Activated T-cell treated with anti-CD3 and anti-CD28 coated beads, Interleukin-2, amount 50 U/mL, for 72 hours (primary cell): ENCODE data around the gene RELN. TPM values are rescaled to one million over a fixed set of nuclear protein-coding genes. Genes with fewer than 3 reads are reported as not detected.

Source experiments
- ATAC-seq, 2 donors: fragments of 150-1000 bp; cut with Tn5 transposase; replicated peaks in 1 of 2; 2 replicates each; pipeline ENCODE4 v1.10.0; 2021; ENCODE audit warnings: moderate library complexity in 2 of 2, mild to moderate bottlenecking in 1 of 2
- DNase-seq, 2 donors: peaks; one replicate each; pipeline ENCODE4 v3.0.0; 2021 to 2022; ENCODE audit warnings: mixed read lengths in 1 of 2
- H3K27ac Mint-ChIP-seq: one replicate; pipeline ENCODE4 v1.8.0; 2022; ENCODE audit warnings: mild to moderate bottlenecking, moderate library complexity, mixed read lengths
- H3K27me3 Mint-ChIP-seq: one replicate; pipeline ENCODE4 v1.8.0; 2022; ENCODE audit warnings: low read depth, mixed read lengths
- H3K36me3 Mint-ChIP-seq, 2 donors: one replicate each; pipeline ENCODE4 v1.8.0; 2022; ENCODE audit warnings: mixed read lengths in 2 of 2, mild to moderate bottlenecking in 1 of 2; ENCODE audit not compliant: insufficient read depth in 2 of 2
- H3K4me1 Mint-ChIP-seq: one replicate; pipeline ENCODE4 v1.8.0; 2022; ENCODE audit warnings: low read depth, mixed read lengths
- H3K4me3 Mint-ChIP-seq, 2 donors: one replicate each; pipeline ENCODE4 v1.8.0; 2022; ENCODE audit warnings: mild to moderate bottlenecking in 2 of 2, mixed read lengths in 2 of 2, moderate library complexity in 2 of 2
- H3K9me3 Mint-ChIP-seq, 2 donors: one replicate each; pipeline ENCODE4 v1.8.0; 2022; ENCODE audit warnings: mixed read lengths in 2 of 2
- total RNA-seq, 2 donors: library from RNA; stranded (reverse); gene quantifications; one replicate each; pipeline ENCODE4 v1.2.3, GENCODE V29; 2022

The RELN gene
- total RNA-seq, 2 donors from 2014 or later, result not detected

DNA sequence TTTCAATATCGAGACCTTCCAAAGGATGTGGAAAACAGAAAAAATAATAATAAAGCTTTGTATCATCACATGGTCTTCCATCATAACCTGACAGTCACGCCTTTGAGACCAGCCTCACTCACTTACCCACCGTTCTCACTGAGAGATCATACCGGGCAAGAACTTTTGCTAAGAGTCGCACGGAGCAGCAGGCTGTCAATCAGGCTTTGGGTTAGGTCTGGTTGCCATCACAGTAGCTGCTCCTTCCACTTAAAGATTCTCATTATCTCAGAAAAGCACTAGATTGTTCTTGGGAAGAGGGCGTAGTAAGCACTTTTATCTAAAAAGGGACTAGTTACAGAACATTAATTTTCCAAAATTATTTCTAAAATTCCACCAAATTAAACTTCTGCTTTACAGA, 2.0 kb downstream of the RELN start:
- Mint-ChIP-seq H3K9me3 (no peaks in the 10 kb centered on the region), H3K27ac (no peak overlapping the region), H3K27me3 (peaks cover 56% of the 10 kb centered on the region), H3K4me3 (no peak overlapping the region), H3K4me1 (peaks cover 7% of the 10 kb centered on the region), H3K36me3 (no peaks in the 10 kb centered on the region)
- DNase-seq (no peak), ATAC-seq (no peak)

- H3K36me3 Mint-ChIP-seq, result no peaks in the 10 kb centered on the region
- peaks cover 42% of the 10 kb centered on the region for H3K27me3 Mint-ChIP-seq
- no peak overlapping the region for H3K27ac Mint-ChIP-seq
- H3K4me3 Mint-ChIP-seq, result no peak overlapping the region
- ATAC-seq, result no peak
- peaks cover 7% of the 10 kb centered on the region for H3K4me1 Mint-ChIP-seq
- no peaks in the 10 kb centered on the region for H3K9me3 Mint-ChIP-seq
- DNase-seq, result no peak
Observed at GRCh38 chr7:103985565-103986126, 3.8 kb downstream of the RELN start.

DNA sequence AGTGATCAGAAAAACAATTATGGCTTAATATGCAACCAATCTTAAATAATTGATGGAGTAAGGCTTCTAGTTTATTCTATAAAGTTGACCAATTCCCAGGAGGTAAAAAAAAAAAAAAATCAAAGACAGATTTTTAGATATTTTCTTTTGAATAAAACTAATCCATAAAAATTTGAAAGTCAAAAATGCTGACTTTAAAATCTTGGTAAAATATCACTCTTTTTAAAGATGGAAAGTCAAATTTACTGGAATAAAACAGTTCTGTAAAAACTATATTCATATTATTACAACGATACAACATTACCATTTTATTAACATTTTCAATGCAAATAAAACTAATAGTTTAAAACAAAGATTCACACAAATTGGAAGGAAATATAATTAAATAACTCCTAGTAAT, 5.4 kb downstream of the RELN start:
- no peak for DNase-seq
- Mint-ChIP-seq H3K36me3 (no peaks in the 10 kb centered on the region), H3K9me3 (no peaks in the 10 kb centered on the region), H3K4me3 (no peak overlapping the region), H3K4me1 (no peaks in the 10 kb centered on the region), H3K27me3 (peaks cover 35% of the 10 kb centered on the region), H3K27ac (no peak overlapping the region)
- ATAC-seq, result no peak

GRCh38 chr7:103983201-103983977, 6.1 kb downstream of the RELN start:
- no peak for DNase-seq
- H3K36me3 Mint-ChIP-seq, result no peaks in the 10 kb centered on the region
- H3K27ac Mint-ChIP-seq, result no peak overlapping the region
- H3K27me3 Mint-ChIP-seq, result peaks cover 28% of the 10 kb centered on the region
- H3K4me1 Mint-ChIP-seq, result no peaks in the 10 kb centered on the region
- no peaks in the 10 kb centered on the region for H3K9me3 Mint-ChIP-seq
- H3K4me3 Mint-ChIP-seq, result no peak overlapping the region
- no peak for ATAC-seq

DNA sequence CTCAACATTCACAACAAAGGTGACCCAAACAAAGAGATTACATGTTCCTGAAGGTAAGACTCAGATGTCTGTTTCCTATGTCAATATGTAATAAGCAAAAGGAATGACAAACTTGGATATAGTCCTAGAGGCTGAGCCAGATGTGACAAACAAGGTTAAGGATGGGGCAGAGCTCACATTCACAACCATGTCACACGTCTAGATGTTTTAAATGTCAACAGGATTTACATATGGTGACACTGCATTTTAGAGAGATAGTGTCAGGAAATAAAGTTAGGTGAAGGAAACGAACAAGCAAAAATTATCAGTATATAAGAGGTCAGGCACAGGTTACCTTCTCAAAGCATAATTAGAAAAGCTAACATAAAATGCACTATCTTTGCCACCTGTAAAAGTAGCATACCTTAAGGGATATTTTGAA, 8.4 kb downstream of the RELN start:
- Mint-ChIP-seq H3K27ac (no peak overlapping the region), H3K4me3 (no peak overlapping the region), H3K9me3 (peaks cover 0 to 2% of the 10 kb centered on the region in 2 donors), H3K27me3 (peaks cover 12% of the 10 kb centered on the region), H3K4me1 (no peaks in the 10 kb centered on the region), H3K36me3 (no peaks in the 10 kb centered on the region)
- DNase-seq (no peak), ATAC-seq (no peak)

DNA sequence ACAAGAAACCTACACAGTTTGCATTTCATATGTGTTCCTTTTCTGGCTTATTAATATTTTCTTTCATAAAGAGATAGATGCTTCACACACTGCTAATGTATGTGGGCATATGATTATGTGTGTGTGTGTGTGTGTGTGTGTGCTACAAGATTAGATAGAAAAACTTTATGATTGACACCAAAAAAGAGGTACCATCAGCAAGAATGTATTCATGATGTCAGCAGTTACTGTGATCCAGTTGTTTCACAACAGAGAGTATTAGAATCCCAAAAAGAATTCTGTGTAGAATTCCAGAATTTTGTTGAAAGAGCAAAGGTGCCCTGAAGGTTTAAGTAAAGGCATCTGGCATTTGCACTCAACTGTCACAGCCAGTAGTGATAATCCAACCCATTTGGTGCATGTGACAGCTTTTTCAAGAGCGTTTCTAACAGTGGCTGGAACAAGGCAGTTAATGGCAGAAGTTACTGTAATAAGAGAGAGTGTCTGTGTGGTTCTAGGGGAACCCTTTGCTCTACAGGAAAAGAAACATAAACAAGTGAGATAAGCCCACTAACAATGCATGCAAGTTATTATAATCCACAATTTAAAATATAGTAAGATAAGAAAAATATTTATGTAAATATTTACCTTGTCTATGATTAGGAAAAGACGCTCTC, 16.6 kb downstream of the RELN start:
- no peaks in the 10 kb centered on the region for H3K4me1 Mint-ChIP-seq
- DNase-seq, result no peak
- no peak for ATAC-seq
- peaks cover 5% of the 10 kb centered on the region for H3K27me3 Mint-ChIP-seq
- H3K9me3 Mint-ChIP-seq, result peaks cover 2 to 4% of the 10 kb centered on the region in 2 donors
- H3K36me3 Mint-ChIP-seq, result no peaks in the 10 kb centered on the region
- H3K27ac Mint-ChIP-seq, result no peak overlapping the region
- no peak overlapping the region for H3K4me3 Mint-ChIP-seq

GRCh38 chr7:103967401-103967800, 22.1 kb downstream of the RELN start:
- Mint-ChIP-seq H3K4me3 (no peak overlapping the region), H3K27ac (no peak overlapping the region), H3K27me3 (peaks cover under 1% of the 10 kb centered on the region), H3K36me3 (no peaks in the 10 kb centered on the region), H3K9me3 (no peaks in the 10 kb centered on the region), H3K4me1 (no peaks in the 10 kb centered on the region)
- DNase-seq, result no peak
- no peak for ATAC-seq

DNA sequence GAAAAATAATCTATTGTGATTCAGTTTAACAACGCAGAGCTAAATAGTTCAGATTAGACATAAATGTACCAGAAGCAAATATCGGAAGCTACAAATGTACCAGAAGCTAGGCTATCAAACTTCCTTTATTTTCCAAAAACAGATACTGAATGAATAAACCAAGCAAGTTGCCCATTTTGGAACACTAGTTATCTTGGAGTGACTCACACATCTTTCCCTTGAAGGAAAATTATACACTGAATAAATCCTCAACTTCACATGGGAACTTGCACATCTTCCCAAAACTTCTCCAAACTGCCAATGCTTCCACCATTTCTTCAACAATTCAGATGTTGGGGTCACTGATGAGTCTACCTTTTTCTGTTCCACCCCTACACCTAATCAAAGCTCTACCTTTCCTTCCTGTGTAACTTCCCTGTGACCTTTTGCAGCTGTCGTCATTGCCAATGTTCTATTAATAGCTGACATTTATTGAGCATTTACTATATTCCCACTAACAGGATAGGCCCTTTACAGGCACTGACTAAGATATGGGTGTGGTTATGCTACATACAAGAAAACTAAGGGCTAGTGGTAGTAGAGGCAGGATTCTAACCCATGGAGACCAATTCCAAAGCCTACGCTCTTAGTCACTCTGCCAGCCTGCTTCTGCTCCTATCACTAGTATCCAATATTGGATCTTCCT, 22.7 kb downstream of the RELN start:
- Mint-ChIP-seq H3K27ac (no peak overlapping the region), H3K9me3 (no peaks in the 10 kb centered on the region), H3K27me3 (peaks cover 7% of the 10 kb centered on the region), H3K36me3 (no peaks in the 10 kb centered on the region), H3K4me3 (no peak overlapping the region), H3K4me1 (no peaks in the 10 kb centered on the region)
- no peak for DNase-seq
- no peak for ATAC-seq

GRCh38 chr7:103964269-103964668, 25.2 kb downstream of the RELN start:
- Mint-ChIP-seq H3K36me3 (no peaks in the 10 kb centered on the region), H3K9me3 (no peaks in the 10 kb centered on the region), H3K27me3 (peaks cover 27% of the 10 kb centered on the region), H3K4me3 (no peak overlapping the region), H3K4me1 (no peaks in the 10 kb centered on the region), H3K27ac (no peak overlapping the region)
- ATAC-seq, result no peak
- no peak for DNase-seq

DNA sequence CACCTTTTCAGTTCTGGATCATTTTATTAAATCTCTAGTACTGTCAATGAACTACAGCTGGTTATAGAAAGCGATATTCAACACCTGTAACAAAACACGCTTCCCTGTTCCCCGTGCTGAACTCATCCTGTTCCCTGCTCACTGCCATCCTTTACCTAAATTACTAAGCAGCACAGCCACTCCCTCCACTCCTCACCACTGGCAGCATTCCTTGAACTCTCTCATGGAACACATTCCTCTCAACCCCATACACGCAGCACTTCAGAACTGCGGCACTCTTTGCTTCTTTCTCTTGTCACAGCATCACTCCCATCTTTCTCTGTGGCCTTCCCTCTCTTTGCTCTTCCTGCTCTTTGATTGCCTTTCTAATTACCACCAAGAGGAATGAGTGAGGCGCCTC, 27.4 kb downstream of the RELN start:
- Mint-ChIP-seq H3K4me3 (no peak overlapping the region), H3K4me1 (no peaks in the 10 kb centered on the region), H3K9me3 (no peaks in the 10 kb centered on the region), H3K27ac (no peak overlapping the region), H3K36me3 (no peaks in the 10 kb centered on the region), H3K27me3 (peaks cover 27% of the 10 kb centered on the region)
- DNase-seq, result no peak
- no peak for ATAC-seq

- ATAC-seq, result peak; percentile 88 to 95
- H3K36me3 Mint-ChIP-seq, result no peaks in the 10 kb centered on the region
Observed at GRCh38 chr7:103958284-103958818, 31.1 kb downstream of the RELN start.

GRCh38 chr7:103955985-103956384, 33.5 kb downstream of the RELN start:
- H3K9me3 Mint-ChIP-seq, result no peaks in the 10 kb centered on the region
- no peaks in the 10 kb centered on the region for H3K36me3 Mint-ChIP-seq
- H3K4me3 Mint-ChIP-seq, result no peak overlapping the region
- peaks cover 34% of the 10 kb centered on the region for H3K27me3 Mint-ChIP-seq
- ATAC-seq (no peak), DNase-seq (no peak)
- H3K4me1 Mint-ChIP-seq, result no peaks in the 10 kb centered on the region
- no peak overlapping the region for H3K27ac Mint-ChIP-seq

More at GRCh38 chr7:103958284-103958818, 31.1 kb downstream of the RELN start:
- H3K27ac Mint-ChIP-seq, result no peak overlapping the region
- H3K27me3 Mint-ChIP-seq, result peaks cover 43% of the 10 kb centered on the region
- no peaks in the 10 kb centered on the region for H3K9me3 Mint-ChIP-seq
- DNase-seq, result no peak
- H3K4me3 Mint-ChIP-seq, result no peak overlapping the region
- no peaks in the 10 kb centered on the region for H3K4me1 Mint-ChIP-seq

DNA sequence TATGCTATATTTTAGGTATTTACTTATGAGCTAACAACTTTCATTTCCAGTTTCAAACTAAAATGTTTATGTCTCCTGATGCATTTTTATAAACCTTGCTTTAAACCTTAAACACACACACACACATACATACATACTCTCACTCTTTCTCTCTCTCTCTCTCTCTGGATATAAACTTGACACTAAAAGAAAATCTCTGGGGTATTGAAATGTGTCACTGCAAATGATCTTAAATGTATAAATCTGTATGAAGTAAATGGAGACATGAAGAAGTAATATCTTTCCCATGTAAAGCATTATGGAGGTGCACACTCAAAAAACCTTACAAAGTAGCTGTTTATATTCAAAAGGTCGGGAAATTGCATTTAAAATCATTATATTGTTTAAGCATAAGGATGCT, 37.0 kb downstream of the RELN start:
- H3K36me3 Mint-ChIP-seq, result no peaks in the 10 kb centered on the region
- ATAC-seq (no peak), DNase-seq (no peak)
- H3K9me3 Mint-ChIP-seq, result no peaks in the 10 kb centered on the region
- no peak overlapping the region for H3K4me3 Mint-ChIP-seq
- no peak overlapping the region for H3K27ac Mint-ChIP-seq
- H3K4me1 Mint-ChIP-seq, result no peaks in the 10 kb centered on the region
- peaks cover 17% of the 10 kb centered on the region for H3K27me3 Mint-ChIP-seq
